Activated T-cell treated with anti-CD3 and anti-CD28 coated beads for 4 hours (primary cell): Measurements from ENCODE around the gene C1QTNF12.

Experiments used
- DNase-seq: peaks from one replicate; pipeline ENCODE4 v3.0.0-alpha.2; 2020

Gene C1QTNF12

GRCh38 chr1:1226566-1227362 is 19.8 kb downstream of the C1QTNF12 start:
- no peak for DNase-seq

- no peak for DNase-seq
These were observed 20.6 kb downstream of the C1QTNF12 start for GRCh38 chr1:1225913-1226312.

- no peak for DNase-seq
These were observed 21.2 kb downstream of the C1QTNF12 start for GRCh38 chr1:1225238-1225845.

- DNase-seq = no peak
These were observed 22.6 kb downstream of the C1QTNF12 start for GRCh38 chr1:1223891-1224290.

GRCh38 chr1:1223321-1223720 is 23.2 kb downstream of the C1QTNF12 start:
- no peak for DNase-seq

- no peak for DNase-seq
These were observed 23.8 kb downstream of the C1QTNF12 start for GRCh38 chr1:1222575-1223225.

GRCh38 chr1:1221887-1222574 is 24.5 kb downstream of the C1QTNF12 start:
- no peak for DNase-seq

GRCh38 chr1:1220197-1220596 is 26.3 kb downstream of the C1QTNF12 start:
- no peak for DNase-seq

- no peak for DNase-seq
These were observed 27.2 kb downstream of the C1QTNF12 start for GRCh38 chr1:1219341-1219740.

GRCh38 chr1:1218524-1219200 is 27.9 kb downstream of the C1QTNF12 start:
- no peak for DNase-seq

GRCh38 chr1:1217621-1218523 is 28.6 kb downstream of the C1QTNF12 start:
- DNase-seq = no peak

- DNase-seq = no peak
These were observed 29.5 kb downstream of the C1QTNF12 start for GRCh38 chr1:1216770-1217620.

GRCh38 chr1:1215881-1216605 is 30.5 kb downstream of the C1QTNF12 start:
- no peak for DNase-seq

GRCh38 chr1:1215080-1215676 is 31.3 kb downstream of the C1QTNF12 start:
- no peak for DNase-seq

- no peak for DNase-seq
These were observed 32.9 kb downstream of the C1QTNF12 start, which contains the start of gene TNFRSF4 for GRCh38 chr1:1213345-1214265. TNFRSF4 (minus strand) TSS chr1:1214153; CDS start chr1:1214127, 26 bp downstream.

- no peak for DNase-seq
These were observed 33.7 kb downstream of the C1QTNF12 start for GRCh38 chr1:1212780-1213344.

GRCh38 chr1:1211541-1212441 is 34.7 kb downstream of the C1QTNF12 start:
- no peak for DNase-seq
